HepG2 (cell line): ENCODE data around the gene TAT. TPM values are rescaled to one million over a fixed set of nuclear protein-coding genes. Genes with fewer than 3 reads are reported as not detected.

Experiments used
- AKAP8 ChIP-seq: sonication (generic); formaldehyde crosslinking; IDR thresholded peaks from 2 replicates; pipeline ENCODE4 v1.5.1; 2020; ENCODE audit warnings: mild to moderate bottlenecking, missing genetic modification reagents
- HES4 ChIP-seq: sonication (generic); formaldehyde crosslinking; IDR thresholded peaks from 2 replicates; pipeline ENCODE4 v1.9.0; 2021; ENCODE audit warnings: mild to moderate bottlenecking, missing genetic modification reagents, borderline replicate concordance
- SP140L ChIP-seq: sonication (generic); formaldehyde crosslinking; IDR thresholded peaks from 2 replicates; pipeline ENCODE4 v1.4.0; 2020; ENCODE audit warnings: missing genetic modification reagents, borderline replicate concordance
- TCF7 ChIP-seq: sonication (generic); IDR thresholded peaks from 2 replicates; pipeline ENCODE4 v1.6.1; 2016; ENCODE audit warnings: antibody characterized with exemption, low read depth
- THYN1 ChIP-seq: sonication (generic); formaldehyde crosslinking; IDR thresholded peaks from 2 replicates; pipeline ENCODE4 v1.8.1; 2023; ENCODE audit warnings: low read depth, mild to moderate bottlenecking, moderate library complexity, missing genetic modification reagents, borderline replicate concordance
- ZC3H4 ChIP-seq: sonication (generic); formaldehyde crosslinking; IDR thresholded peaks from 2 replicates; pipeline ENCODE4 v1.4.0; 2020; ENCODE audit warnings: missing genetic modification reagents, borderline replicate concordance
- ZNF350 ChIP-seq: sonication (generic); formaldehyde crosslinking; IDR thresholded peaks from 2 replicates; pipeline ENCODE4 v1.4.0; 2020; ENCODE audit warnings: mild to moderate bottlenecking, low read depth, missing genetic modification reagents, borderline replicate concordance
- ZNF558 ChIP-seq: sonication (generic); formaldehyde crosslinking; IDR thresholded peaks from 2 replicates; pipeline ENCODE4 v1.9.0; 2022; ENCODE audit warnings: mild to moderate bottlenecking, missing genetic modification reagents, borderline replicate concordance
- ZNF879 ChIP-seq: sonication (generic); formaldehyde crosslinking; IDR thresholded peaks from 2 replicates; pipeline ENCODE4 v1.8.1; 2023; ENCODE audit warnings: missing genetic modification reagents
- polyA plus RNA-seq, 8 experiments: library from polyadenylated mRNA; depleted of rRNA in 3 of 8; stranded (reverse) in 7 of 8; unstranded in 1 of 8; fragments of >200 nt; fragmentation: Illumina TruSeq in 4 of 8; extraction: Trizol in 4 of 8; gene quantifications; 2 replicates each; pipeline versions ENCODE4 v1.2.1 to v1.2.3, GENCODE V29; 2011 to 2016; ENCODE audit warnings: low read depth in 4 of 8, missing spikeins in 1 of 8, mixed read lengths in 1 of 8; ENCODE audit not compliant: insufficient read depth in 1 of 8
- total RNA-seq, 5 experiments: library from RNA; depleted of rRNA; stranded (reverse); fragments of >200 nt; fragmentation: Illumina TruSeq; extraction: Trizol; gene quantifications; 2 replicates each; pipeline ENCODE4 v1.2.3, GENCODE V29; 2016; ENCODE audit warnings: low read depth in 1 of 5
- TF ChIP-seq, protein P1 (sequence below): sonication (generic); formaldehyde crosslinking; conservative IDR thresholded peaks from 2 replicates; pipeline ENCODE4 v1.8.0; 2022; ENCODE audit warnings: mild to moderate bottlenecking, moderate library complexity, missing genetic modification reagents
- TF ChIP-seq, protein P2 (sequence below): sonication (generic); formaldehyde crosslinking; IDR thresholded peaks from 2 replicates; pipeline ENCODE4 v1.5.0; 2020; ENCODE audit warnings: mild to moderate bottlenecking, missing genetic modification reagents, borderline replicate concordance
- TF ChIP-seq, protein P3 (sequence below): sonication (generic); formaldehyde crosslinking; IDR thresholded peaks from 2 replicates; pipeline ENCODE4 v1.5.1; 2020; ENCODE audit warnings: missing genetic modification reagents, mild to moderate bottlenecking, borderline replicate concordance
- TF ChIP-seq, protein P4 (sequence below): sonication (generic); formaldehyde crosslinking; IDR thresholded peaks from 2 replicates; pipeline ENCODE4 v1.4.0; 2020; ENCODE audit warnings: missing genetic modification reagents, borderline replicate concordance

Gene TAT
- total and polyA plus RNA-seq, 2 of the 13 experiments (the other 11 are each of a cell fraction or from before 2014, with no cell fraction given), result 1.6 to 5.8 TPM

DNA sequence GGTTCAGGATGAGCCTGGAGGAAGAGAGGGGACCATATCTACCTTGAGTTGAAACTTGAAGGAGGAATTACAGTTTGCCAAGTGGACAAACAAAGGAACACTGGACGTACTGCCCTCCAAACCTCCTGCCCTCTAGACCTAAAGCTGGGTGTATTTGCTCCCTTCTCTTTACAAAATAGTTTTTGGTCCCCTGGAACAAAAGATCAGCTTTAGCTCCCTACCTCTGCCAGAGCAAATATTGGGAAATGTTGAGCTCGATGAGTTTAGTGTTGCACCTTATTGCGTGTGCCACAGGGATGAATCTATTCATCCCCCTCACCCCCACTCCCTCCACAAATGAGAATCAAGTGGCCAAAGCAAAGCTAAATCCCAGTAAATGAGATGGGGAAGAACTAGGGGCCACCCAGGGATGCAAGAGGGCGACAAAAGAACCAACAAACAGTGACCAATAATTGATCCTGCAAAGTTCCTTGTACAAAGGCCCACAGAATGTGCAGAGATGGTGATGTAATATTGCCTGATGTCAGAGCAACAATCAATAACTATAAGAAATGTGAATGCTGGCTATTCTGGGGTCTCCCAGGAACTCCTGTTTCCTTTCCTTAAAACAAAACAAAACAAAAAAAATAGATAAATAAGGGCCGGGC, 17.2 kb upstream of the TAT start (continued):
- TF ChIP-seq HES4 (CRISPR knock-in tag) (no peak), ZNF558 (no peak), THYN1 (CRISPR knock-in tag) (no peak), SP140L (CRISPR knock-in tag) (no peak), ZNF350 (CRISPR knock-in tag) (peak; percentile 20; the same call in 1 of the 2 replicates), ZNF879 (CRISPR knock-in tag) (no peak), ZC3H4 (peak; percentile 79; the same call in 1 of the 2 replicates), TCF7 (peak; percentile 1), AKAP8 (CRISPR knock-in tag) (peak; percentile 45; the same call in 1 of the 2 replicates)
- TF ChIP-seq, protein P1, sequence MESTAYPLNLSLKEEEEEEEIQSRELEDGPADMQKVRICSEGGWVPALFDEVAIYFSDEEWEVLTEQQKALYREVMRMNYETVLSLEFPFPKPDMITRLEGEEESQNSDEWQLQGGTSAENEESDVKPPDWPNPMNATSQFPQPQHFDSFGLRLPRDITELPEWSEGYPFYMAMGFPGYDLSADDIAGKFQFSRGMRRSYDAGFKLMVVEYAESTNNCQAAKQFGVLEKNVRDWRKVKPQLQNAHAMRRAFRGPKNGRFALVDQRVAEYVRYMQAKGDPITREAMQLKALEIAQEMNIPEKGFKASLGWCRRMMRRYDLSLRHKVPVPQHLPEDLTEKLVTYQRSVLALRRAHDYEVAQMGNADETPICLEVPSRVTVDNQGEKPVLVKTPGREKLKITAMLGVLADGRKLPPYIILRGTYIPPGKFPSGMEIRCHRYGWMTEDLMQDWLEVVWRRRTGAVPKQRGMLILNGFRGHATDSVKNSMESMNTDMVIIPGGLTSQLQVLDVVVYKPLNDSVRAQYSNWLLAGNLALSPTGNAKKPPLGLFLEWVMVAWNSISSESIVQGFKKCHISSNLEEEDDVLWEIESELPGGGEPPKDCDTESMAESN, result peak; percentile 59; the same call in 1 of the 2 replicates
- TF ChIP-seq, protein P2, sequence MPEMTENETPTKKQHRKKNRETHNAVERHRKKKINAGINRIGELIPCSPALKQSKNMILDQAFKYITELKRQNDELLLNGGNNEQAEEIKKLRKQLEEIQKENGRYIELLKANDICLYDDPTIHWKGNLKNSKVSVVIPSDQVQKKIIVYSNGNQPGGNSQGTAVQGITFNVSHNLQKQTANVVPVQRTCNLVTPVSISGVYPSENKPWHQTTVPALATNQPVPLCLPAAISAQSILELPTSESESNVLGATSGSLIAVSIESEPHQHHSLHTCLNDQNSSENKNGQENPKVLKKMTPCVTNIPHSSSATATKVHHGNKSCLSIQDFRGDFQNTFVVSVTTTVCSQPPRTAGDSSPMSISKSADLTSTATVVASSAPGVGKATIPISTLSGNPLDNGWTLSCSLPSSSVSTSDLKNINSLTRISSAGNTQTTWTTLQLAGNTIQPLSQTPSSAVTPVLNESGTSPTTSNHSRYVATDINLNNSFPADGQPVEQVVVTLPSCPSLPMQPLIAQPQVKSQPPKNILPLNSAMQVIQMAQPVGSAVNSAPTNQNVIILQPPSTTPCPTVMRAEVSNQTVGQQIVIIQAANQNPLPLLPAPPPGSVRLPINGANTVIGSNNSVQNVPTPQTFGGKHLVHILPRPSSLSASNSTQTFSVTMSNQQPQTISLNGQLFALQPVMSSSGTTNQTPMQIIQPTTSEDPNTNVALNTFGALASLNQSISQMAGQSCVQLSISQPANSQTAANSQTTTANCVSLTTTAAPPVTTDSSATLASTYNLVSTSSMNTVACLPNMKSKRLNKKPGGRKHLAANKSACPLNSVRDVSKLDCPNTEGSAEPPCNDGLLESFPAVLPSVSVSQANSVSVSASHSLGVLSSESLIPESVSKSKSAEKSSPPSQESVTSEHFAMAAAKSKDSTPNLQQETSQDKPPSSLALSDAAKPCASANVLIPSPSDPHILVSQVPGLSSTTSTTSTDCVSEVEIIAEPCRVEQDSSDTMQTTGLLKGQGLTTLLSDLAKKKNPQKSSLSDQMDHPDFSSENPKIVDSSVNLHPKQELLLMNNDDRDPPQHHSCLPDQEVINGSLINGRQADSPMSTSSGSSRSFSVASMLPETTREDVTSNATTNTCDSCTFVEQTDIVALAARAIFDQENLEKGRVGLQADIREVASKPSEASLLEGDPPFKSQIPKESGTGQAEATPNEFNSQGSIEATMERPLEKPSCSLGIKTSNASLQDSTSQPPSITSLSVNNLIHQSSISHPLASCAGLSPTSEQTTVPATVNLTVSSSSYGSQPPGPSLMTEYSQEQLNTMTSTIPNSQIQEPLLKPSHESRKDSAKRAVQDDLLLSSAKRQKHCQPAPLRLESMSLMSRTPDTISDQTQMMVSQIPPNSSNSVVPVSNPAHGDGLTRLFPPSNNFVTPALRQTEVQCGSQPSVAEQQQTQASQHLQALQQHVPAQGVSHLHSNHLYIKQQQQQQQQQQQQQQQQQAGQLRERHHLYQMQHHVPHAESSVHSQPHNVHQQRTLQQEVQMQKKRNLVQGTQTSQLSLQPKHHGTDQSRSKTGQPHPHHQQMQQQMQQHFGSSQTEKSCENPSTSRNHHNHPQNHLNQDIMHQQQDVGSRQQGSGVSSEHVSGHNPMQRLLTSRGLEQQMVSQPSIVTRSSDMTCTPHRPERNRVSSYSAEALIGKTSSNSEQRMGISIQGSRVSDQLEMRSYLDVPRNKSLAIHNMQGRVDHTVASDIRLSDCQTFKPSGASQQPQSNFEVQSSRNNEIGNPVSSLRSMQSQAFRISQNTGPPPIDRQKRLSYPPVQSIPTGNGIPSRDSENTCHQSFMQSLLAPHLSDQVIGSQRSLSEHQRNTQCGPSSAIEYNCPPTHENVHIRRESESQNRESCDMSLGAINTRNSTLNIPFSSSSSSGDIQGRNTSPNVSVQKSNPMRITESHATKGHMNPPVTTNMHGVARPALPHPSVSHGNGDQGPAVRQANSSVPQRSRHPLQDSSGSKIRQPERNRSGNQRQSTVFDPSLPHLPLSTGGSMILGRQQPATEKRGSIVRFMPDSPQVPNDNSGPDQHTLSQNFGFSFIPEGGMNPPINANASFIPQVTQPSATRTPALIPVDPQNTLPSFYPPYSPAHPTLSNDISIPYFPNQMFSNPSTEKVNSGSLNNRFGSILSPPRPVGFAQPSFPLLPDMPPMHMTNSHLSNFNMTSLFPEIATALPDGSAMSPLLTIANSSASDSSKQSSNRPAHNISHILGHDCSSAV (CRISPR knock-in tag), result no peak
- TF ChIP-seq, protein P3, sequence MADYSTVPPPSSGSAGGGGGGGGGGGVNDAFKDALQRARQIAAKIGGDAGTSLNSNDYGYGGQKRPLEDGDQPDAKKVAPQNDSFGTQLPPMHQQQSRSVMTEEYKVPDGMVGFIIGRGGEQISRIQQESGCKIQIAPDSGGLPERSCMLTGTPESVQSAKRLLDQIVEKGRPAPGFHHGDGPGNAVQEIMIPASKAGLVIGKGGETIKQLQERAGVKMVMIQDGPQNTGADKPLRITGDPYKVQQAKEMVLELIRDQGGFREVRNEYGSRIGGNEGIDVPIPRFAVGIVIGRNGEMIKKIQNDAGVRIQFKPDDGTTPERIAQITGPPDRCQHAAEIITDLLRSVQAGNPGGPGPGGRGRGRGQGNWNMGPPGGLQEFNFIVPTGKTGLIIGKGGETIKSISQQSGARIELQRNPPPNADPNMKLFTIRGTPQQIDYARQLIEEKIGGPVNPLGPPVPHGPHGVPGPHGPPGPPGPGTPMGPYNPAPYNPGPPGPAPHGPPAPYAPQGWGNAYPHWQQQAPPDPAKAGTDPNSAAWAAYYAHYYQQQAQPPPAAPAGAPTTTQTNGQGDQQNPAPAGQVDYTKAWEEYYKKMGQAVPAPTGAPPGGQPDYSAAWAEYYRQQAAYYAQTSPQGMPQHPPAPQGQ, result no peak
- TF ChIP-seq, protein P4, sequence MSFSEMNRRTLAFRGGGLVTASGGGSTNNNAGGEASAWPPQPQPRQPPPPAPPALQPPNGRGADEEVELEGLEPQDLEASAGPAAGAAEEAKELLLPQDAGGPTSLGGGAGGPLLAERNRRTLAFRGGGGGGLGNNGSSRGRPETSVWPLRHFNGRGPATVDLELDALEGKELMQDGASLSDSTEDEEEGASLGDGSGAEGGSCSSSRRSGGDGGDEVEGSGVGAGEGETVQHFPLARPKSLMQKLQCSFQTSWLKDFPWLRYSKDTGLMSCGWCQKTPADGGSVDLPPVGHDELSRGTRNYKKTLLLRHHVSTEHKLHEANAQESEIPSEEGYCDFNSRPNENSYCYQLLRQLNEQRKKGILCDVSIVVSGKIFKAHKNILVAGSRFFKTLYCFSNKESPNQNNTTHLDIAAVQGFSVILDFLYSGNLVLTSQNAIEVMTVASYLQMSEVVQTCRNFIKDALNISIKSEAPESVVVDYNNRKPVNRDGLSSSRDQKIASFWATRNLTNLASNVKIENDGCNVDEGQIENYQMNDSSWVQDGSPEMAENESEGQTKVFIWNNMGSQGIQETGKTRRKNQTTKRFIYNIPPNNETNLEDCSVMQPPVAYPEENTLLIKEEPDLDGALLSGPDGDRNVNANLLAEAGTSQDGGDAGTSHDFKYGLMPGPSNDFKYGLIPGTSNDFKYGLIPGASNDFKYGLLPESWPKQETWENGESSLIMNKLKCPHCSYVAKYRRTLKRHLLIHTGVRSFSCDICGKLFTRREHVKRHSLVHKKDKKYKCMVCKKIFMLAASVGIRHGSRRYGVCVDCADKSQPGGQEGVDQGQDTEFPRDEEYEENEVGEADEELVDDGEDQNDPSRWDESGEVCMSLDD, result 0 out of 2 replicates have a peak, but pooled peaks have one; percentile 15
